HepG2 (cell line): Measurements from ENCODE around the gene TRA2B. TPM values are rescaled to one million over a fixed set of nuclear protein-coding genes. Genes with fewer than 3 reads are reported as not detected.

Experiments used
- CAMTA2 ChIP-seq: sonication (generic); formaldehyde crosslinking; IDR thresholded peaks from 2 replicates; pipeline ENCODE4 v1.4.0; 2020; ENCODE audit warnings: mild to moderate bottlenecking, missing genetic modification reagents, borderline replicate concordance
- EEA1 ChIP-seq: sonication (generic); formaldehyde crosslinking; IDR thresholded peaks from 2 replicates; pipeline ENCODE4 v1.5.1; 2020; ENCODE audit warnings: mild to moderate bottlenecking, missing genetic modification reagents, borderline replicate concordance
- ETV5 ChIP-seq: IDR thresholded peaks from 2 replicates; pipeline ENCODE4 v1.6.1; 2018; ENCODE audit warnings: missing biosample characterization, missing genetic modification reagents, inconsistent platforms, borderline replicate concordance
- EZH2 ChIP-seq: conservative IDR thresholded peaks from 2 replicates; pipeline ENCODE4 v1.6.1; 2012; ENCODE audit warnings: mild to moderate bottlenecking, low read depth, low read length, moderate library complexity
- HOXA9 ChIP-seq: sonication (generic); formaldehyde crosslinking; IDR thresholded peaks from 2 replicates; pipeline ENCODE4 v1.8.1; 2022; ENCODE audit warnings: missing genetic modification reagents, mild to moderate bottlenecking, moderate library complexity, borderline replicate concordance
- NONO ChIP-seq, 2 experiments: fragments of 450-650 bp in 1 of 2; sonication (generic) in 1 of 2; formaldehyde crosslinking in 1 of 2; IDR thresholded peaks in 1 of 2; conservative IDR thresholded peaks in 1 of 2; 2 replicates each; pipeline versions ENCODE4 v1.6.1 to v1.8.0; 2017 to 2022; ENCODE audit warnings: mild to moderate bottlenecking in 1 of 2, missing genetic modification reagents in 1 of 2, moderate library complexity in 1 of 2
- NR2F6 ChIP-seq, 2 experiments: IDR thresholded peaks; 2 replicates each; pipeline ENCODE4 v1.6.1; 2016; ENCODE audit warnings: antibody characterized with exemption in 1 of 2, mild to moderate bottlenecking in 1 of 2
- RXRA ChIP-seq: sonication (generic); formaldehyde crosslinking; IDR thresholded peaks from 2 replicates; pipeline ENCODE4 v1.5.1; 2020; ENCODE audit warnings: missing genetic modification reagents
- SMAD1 ChIP-seq: sonication (generic); formaldehyde crosslinking; IDR thresholded peaks from 2 replicates; pipeline ENCODE4 v1.4.0; 2020; ENCODE audit warnings: missing genetic modification reagents, low read depth, mild to moderate bottlenecking, borderline replicate concordance
- STAT5B ChIP-seq: sonication (generic); formaldehyde crosslinking; IDR thresholded peaks from 2 replicates; pipeline ENCODE4 v1.4.0; 2020; ENCODE audit warnings: missing genetic modification reagents
- ZFP1 ChIP-seq: IDR thresholded peaks from 2 replicates; pipeline ENCODE4 v1.6.1; 2016
- ZNF282 ChIP-seq: fragments of 450-650 bp; IDR thresholded peaks from 2 replicates; pipeline ENCODE4 v1.6.1; 2018; ENCODE audit not compliant: partially characterized antibody
- ZNF530 ChIP-seq: sonication (generic); formaldehyde crosslinking; IDR thresholded peaks from 2 replicates; pipeline ENCODE4 v1.5.0; 2020; ENCODE audit warnings: low read depth, mild to moderate bottlenecking, missing genetic modification reagents
- ZNF550 ChIP-seq: sonication (generic); formaldehyde crosslinking; IDR thresholded peaks from 2 replicates; pipeline ENCODE4 v1.4.0; 2020; ENCODE audit warnings: mild to moderate bottlenecking, missing genetic modification reagents, borderline replicate concordance
- ZNF766 ChIP-seq: sonication (generic); formaldehyde crosslinking; IDR thresholded peaks from 2 replicates; pipeline ENCODE4 v1.5.0; 2020; ENCODE audit warnings: missing genetic modification reagents, borderline replicate concordance
- ZNF891 ChIP-seq: sonication (generic); formaldehyde crosslinking; IDR thresholded peaks from 2 replicates; pipeline ENCODE4 v1.5.0; 2020; ENCODE audit warnings: mild to moderate bottlenecking, missing genetic modification reagents
- ZSCAN31 ChIP-seq: sonication (generic); formaldehyde crosslinking; IDR thresholded peaks from 2 replicates; pipeline ENCODE4 v1.5.0; 2020; ENCODE audit warnings: low read depth, mild to moderate bottlenecking, missing genetic modification reagents
- polyA plus RNA-seq, 8 experiments: library from polyadenylated mRNA; depleted of rRNA in 3 of 8; stranded (reverse) in 7 of 8; unstranded in 1 of 8; fragments of >200 nt; fragmentation: Illumina TruSeq in 4 of 8; extraction: Trizol in 4 of 8; gene quantifications; 2 replicates each; pipeline versions ENCODE4 v1.2.1 to v1.2.3, GENCODE V29; 2011 to 2016; ENCODE audit warnings: low read depth in 4 of 8, missing spikeins in 1 of 8, mixed read lengths in 1 of 8; ENCODE audit not compliant: insufficient read depth in 1 of 8
- total RNA-seq, 5 experiments: library from RNA; depleted of rRNA; stranded (reverse); fragments of >200 nt; fragmentation: Illumina TruSeq; extraction: Trizol; gene quantifications; 2 replicates each; pipeline ENCODE4 v1.2.3, GENCODE V29; 2016; ENCODE audit warnings: low read depth in 1 of 5
- TF ChIP-seq, protein P1 (sequence below): sonication (generic); formaldehyde crosslinking; IDR thresholded peaks from 2 replicates; pipeline ENCODE4 v1.4.0; 2020; ENCODE audit warnings: missing genetic modification reagents
- TF ChIP-seq, protein P2 (sequence below): sonication (generic); formaldehyde crosslinking; IDR thresholded peaks from 2 replicates; pipeline ENCODE4 v1.4.0; 2020; ENCODE audit warnings: mild to moderate bottlenecking, missing genetic modification reagents
- TF ChIP-seq, protein P3 (sequence below): IDR thresholded peaks from 2 replicates; pipeline ENCODE4 v1.6.1; 2016; ENCODE audit warnings: low read depth
- TF ChIP-seq, protein P4 (sequence below): sonication (generic); formaldehyde crosslinking; IDR thresholded peaks from 2 replicates; pipeline ENCODE4 v1.4.0; 2020; ENCODE audit warnings: mild to moderate bottlenecking, low read depth, missing genetic modification reagents

The TRA2B gene
- total and polyA plus RNA-seq, 2 of the 13 experiments (the other 11 are each of a cell fraction or from before 2014, with no cell fraction given): 105 to 241 TPM

DNA sequence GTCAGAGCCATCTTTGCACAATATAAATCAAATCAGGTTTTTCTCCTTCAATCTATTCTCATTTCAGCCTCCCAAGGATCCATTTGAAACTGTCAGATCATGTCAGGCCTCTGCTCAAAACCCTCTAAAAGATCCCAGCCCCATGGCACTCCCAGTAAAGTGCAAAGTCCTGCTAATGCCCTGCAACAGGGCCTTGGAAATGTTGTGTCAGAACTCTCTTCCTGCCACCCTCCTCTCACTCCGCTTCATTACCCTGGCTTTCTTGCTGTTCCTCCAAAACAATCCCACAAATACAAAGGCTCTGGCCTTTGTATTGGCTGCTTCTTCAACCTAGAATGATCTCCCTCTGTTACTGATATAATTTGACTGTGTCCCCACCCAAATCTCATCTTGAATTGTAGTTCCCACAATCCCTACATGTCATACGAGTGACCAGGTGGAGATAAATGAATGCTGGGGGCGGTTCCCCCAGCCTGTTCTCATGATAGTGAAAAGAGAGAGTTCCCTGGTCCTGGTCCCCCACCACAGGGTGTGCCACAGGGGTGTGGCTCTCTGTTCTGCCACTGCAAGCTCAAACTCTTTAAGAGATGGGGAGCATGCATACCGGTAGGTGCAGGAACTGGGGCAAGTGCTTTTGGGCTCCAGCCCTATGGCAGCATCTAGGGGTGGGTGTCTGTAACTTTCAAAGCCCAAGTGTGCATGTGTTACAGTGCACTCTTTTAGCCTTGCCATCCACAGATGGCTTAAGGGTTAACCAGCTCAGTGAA is 22.9 kb upstream of the TRA2B start (continued):
- TF ChIP-seq, protein P1, sequence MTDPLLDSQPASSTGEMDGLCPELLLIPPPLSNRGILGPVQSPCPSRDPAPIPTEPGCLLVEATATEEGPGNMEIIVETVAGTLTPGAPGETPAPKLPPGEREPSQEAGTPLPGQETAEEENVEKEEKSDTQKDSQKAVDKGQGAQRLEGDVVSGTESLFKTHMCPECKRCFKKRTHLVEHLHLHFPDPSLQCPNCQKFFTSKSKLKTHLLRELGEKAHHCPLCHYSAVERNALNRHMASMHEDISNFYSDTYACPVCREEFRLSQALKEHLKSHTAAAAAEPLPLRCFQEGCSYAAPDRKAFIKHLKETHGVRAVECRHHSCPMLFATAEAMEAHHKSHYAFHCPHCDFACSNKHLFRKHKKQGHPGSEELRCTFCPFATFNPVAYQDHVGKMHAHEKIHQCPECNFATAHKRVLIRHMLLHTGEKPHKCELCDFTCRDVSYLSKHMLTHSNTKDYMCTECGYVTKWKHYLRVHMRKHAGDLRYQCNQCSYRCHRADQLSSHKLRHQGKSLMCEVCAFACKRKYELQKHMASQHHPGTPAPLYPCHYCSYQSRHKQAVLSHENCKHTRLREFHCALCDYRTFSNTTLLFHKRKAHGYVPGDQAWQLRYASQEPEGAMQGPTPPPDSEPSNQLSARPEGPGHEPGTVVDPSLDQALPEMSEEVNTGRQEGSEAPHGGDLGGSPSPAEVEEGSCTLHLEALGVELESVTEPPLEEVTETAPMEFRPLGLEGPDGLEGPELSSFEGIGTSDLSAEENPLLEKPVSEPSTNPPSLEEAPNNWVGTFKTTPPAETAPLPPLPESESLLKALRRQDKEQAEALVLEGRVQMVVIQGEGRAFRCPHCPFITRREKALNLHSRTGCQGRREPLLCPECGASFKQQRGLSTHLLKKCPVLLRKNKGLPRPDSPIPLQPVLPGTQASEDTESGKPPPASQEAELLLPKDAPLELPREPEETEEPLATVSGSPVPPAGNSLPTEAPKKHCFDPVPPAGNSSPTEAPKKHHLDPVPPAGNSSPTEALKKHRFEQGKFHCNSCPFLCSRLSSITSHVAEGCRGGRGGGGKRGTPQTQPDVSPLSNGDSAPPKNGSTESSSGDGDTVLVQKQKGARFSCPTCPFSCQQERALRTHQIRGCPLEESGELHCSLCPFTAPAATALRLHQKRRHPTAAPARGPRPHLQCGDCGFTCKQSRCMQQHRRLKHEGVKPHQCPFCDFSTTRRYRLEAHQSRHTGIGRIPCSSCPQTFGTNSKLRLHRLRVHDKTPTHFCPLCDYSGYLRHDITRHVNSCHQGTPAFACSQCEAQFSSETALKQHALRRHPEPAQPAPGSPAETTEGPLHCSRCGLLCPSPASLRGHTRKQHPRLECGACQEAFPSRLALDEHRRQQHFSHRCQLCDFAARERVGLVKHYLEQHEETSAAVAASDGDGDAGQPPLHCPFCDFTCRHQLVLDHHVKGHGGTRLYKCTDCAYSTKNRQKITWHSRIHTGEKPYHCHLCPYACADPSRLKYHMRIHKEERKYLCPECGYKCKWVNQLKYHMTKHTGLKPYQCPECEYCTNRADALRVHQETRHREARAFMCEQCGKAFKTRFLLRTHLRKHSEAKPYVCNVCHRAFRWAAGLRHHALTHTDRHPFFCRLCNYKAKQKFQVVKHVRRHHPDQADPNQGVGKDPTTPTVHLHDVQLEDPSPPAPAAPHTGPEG (CRISPR knock-in tag): no peak
- TF ChIP-seq CAMTA2 (CRISPR knock-in tag): no peak
- TF ChIP-seq ZSCAN31 (CRISPR knock-in tag): no peak
- TF ChIP-seq, protein P2, sequence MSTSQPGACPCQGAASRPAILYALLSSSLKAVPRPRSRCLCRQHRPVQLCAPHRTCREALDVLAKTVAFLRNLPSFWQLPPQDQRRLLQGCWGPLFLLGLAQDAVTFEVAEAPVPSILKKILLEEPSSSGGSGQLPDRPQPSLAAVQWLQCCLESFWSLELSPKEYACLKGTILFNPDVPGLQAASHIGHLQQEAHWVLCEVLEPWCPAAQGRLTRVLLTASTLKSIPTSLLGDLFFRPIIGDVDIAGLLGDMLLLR (CRISPR knock-in tag): no peak
- no peak for TF ChIP-seq ZNF282
- TF ChIP-seq, protein P3, sequence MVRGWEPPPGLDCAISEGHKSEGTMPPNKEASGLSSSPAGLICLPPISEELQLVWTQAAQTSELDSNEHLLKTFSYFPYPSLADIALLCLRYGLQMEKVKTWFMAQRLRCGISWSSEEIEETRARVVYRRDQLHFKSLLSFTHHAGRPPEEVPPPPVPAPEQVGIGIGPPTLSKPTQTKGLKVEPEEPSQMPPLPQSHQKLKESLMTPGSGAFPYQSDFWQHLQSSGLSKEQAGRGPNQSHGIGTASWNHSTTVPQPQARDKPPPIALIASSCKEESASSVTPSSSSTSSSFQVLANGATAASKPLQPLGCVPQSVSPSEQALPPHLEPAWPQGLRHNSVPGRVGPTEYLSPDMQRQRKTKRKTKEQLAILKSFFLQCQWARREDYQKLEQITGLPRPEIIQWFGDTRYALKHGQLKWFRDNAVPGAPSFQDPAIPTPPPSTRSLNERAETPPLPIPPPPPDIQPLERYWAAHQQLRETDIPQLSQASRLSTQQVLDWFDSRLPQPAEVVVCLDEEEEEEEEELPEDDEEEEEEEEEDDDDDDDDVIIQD (CRISPR knock-in tag): no peak
- 0 out of 2 replicates have a peak, but pooled peaks have one; percentile 32 for TF ChIP-seq ZFP1
- TF ChIP-seq ZNF891: no peak
- TF ChIP-seq EEA1 (CRISPR knock-in tag): no peak
- no peak for TF ChIP-seq EZH2
- TF ChIP-seq NONO (IDR thresholded peaks at IDR 0.05): no peak
- no peak for TF ChIP-seq NONO (CRISPR knock-in tag; conservative IDR thresholded peaks at IDR 0.05)
- no peak for TF ChIP-seq STAT5B (CRISPR knock-in tag)
- TF ChIP-seq SMAD1 (CRISPR knock-in tag): no peak
- no peak; the same call in 1 of the 2 replicates for TF ChIP-seq RXRA
- no peak for TF ChIP-seq ZNF550 (CRISPR knock-in tag)
- no peak for TF ChIP-seq NR2F6 (IDR thresholded peaks at IDR 0.05)
- TF ChIP-seq NR2F6 (CRISPR knock-in tag; IDR thresholded peaks at IDR 0.05): no peak
- TF ChIP-seq ZNF530: no peak
- TF ChIP-seq ETV5 (CRISPR knock-in tag): peak; percentile 30; the same call in 1 of the 2 replicates
- TF ChIP-seq ZNF766 (CRISPR knock-in tag): no peak
- TF ChIP-seq HOXA9: no peak
- TF ChIP-seq, protein P4, sequence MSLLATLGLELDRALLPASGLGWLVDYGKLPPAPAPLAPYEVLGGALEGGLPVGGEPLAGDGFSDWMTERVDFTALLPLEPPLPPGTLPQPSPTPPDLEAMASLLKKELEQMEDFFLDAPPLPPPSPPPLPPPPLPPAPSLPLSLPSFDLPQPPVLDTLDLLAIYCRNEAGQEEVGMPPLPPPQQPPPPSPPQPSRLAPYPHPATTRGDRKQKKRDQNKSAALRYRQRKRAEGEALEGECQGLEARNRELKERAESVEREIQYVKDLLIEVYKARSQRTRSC (CRISPR knock-in tag): no peak
